ENCODE measurements around the gene DPM2.

The DPM2 gene

DNA sequence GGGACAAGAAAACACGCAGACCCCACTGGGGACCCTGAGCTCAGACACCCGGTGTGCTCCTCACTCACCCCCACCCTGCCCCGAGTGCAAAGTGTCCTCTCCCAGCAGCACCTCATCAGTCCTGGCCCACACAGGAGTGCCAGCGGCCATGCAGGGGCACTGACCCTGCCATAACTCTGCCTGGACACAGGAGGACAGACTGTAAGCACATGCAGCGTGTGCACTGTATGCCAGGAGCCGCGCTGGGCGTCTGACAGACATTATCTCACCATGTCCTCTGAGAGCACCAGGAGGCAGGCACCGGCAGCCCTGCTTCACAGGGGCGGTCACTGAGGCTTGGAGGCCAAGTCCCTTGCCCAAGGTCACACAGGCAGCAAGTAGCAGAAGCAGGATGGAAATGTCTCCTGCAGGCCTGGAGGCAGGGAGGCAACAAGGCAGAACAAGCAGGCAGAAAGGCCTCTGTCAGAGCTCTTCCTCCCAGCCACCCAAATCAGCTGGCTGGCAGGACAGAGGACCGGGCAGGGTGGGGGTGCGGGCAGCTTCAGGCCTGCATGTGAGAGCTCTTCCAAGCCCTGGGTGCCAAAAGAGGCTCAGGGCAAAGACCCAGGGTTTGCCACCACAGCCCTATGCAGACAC lies 34.7 kb upstream of the DPM2 start:
- no peak for DNase-seq

DNA sequence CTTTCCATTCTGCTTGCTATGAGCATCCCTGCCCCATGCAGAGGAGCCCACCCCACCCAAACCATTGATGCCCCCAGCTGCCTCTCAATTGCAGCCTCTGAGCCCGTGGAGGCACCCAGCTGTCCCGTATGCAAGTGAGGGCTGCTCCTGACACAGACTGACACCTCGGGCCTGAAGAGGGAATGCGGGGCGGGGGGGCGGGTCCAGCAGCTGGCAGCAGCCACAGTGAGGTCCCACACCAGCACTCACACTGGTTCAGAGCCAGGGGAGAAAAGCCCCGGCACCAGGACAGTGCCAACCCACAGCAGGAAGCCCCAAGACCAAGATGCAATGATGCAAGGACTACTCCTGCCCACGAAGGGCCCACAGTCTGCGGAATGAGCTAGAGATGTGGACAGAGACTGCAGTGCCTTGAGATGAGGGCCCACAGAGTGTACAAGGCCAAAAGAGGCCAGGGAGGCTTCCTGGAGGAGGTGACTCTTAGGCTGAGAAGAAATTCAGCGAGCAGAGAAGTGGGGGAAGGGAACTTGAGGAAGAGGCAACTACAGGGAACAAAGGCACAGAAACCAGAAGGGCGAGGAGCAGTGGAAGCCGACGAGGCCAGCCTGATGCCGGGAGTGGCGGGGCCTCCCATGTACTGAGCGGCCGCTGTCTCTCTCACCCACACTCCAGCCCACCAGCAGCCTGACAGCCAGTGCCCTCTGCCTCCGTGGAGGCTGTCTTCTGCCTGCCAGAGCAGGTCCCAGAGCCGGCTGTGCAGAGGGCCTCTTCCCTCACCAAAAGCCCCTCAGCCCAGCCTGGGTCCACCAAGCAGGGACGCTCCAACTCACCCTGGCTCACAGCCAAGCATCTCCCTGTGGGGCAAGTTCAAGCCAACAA lies 33.9 kb upstream of the DPM2 start:
- peak; percentile 62 to 86 for DNase-seq

GRCh38 chr9:127970401-127971313 lies 33.0 kb upstream of the DPM2 start:
- DNase-seq: no peak

GRCh38 chr9:127968700-127969383 lies 31.2 kb upstream of the DPM2 start:
- peak in 1 of 2 donors; percentile 56 for DNase-seq

DNA sequence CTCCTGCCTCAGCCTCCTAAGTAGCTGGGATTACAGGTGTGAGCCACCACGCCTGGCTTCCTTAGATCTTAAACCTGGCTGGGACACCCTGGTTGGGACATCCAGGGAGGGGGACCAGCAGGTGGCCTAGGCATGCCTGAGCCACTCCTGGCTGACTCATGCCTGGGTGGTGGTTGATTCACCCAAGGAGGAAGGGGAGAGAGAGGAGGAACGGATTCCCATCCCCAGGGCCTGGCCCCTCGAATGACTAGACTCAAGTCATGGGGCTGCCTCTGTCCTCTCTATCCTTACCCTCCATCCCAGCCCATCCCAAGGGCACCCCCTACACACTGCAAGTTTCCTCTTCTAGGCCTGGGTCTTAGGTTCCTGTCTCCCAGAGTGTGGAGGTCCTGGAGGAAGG lies 30.4 kb upstream of the DPM2 start:
- DNase-seq: no peak

DNA sequence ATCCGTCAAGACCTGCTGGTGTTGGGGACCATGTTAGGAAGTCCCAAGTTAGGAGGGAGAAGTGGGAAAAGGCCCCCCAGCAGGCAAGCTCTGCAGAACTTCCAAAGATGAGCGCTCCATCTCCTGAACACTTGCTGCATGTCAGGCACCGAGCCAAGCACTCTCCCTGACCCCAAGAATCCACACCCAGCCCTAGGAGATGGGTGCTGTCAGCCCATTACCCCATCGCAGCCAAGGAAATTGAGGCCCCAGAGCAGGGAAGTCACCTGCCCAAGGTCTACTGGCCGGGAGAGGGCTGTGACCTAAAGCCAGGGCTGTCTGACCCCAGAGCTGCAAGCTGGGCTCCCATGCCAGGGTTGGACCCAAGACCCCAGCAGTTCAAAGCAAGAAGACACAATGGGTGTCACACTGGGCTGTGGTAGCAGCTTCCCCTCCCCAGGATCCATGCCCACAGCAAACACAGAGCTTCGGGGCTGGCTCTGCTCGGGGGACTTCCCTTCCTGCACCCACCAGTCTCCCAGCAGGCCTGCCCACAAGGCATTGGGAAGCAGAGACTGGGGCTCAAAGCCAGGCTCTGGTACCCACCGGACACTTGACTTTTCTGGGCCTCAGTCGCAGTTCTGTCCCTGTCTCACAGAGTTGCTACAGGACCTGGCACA lies 29.6 kb upstream of the DPM2 start:
- DNase-seq: no peak

- no peak for DNase-seq
Measured at GRCh38 chr9:127966416-127967150, 28.9 kb upstream of the DPM2 start.

- DNase-seq: no peak
Measured at GRCh38 chr9:127965953-127966352, 28.3 kb upstream of the DPM2 start.

- no peak for DNase-seq
Measured at GRCh38 chr9:127963359-127964064, 25.9 kb upstream of the DPM2 start.

DNA sequence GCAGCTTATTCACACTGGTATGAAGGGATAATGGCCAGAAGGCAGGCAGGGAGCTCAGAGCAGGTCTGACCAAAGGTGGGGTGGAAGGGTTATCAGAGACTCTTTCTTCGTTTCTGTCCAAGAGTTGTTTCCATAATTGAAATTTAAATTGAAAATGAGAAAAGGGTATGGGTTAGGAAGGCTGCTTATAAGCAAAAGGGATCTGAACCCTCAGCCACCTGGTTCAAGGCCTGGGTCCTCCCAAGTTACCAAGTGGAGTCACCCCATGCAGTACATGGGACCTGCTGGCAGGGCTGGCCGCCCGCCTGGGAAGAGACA lies 25.3 kb upstream of the DPM2 start:
- no peak for DNase-seq

- DNase-seq: no peak
Measured at GRCh38 chr9:127962278-127962677, 24.6 kb upstream of the DPM2 start.

- peak; percentile 54 to 58 for DNase-seq
Measured at GRCh38 chr9:127961613-127962155, 24.0 kb upstream of the DPM2 start.

GRCh38 chr9:127961155-127961490 lies 23.5 kb upstream of the DPM2 start:
- DNase-seq: no peak

GRCh38 chr9:127960410-127961154 lies 22.9 kb upstream of the DPM2 start:
- no peak for DNase-seq

- DNase-seq: no peak
Measured at GRCh38 chr9:127959841-127960409, 22.3 kb upstream of the DPM2 start.

DNA sequence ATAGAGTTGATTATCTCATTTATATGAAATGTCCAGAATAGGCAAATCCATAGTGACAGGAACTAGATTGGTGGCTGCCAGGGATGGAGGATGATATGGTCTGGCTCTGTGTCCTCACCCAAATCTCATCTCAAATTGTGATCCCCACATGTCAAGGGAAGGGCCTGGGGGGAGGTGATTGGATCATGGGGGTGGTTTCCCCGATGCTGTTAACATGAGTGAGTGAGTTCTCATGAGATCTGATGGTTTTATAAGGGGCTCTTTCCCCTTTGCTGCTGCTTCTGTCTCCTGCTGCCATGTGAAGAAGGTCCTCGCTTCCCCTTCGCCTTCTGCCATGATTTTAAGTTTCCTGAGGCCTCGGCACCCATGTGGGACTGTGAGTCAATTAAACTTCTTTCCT lies 21.7 kb upstream of the DPM2 start:
- no peak for DNase-seq

- DNase-seq: no peak
Measured at GRCh38 chr9:127958728-127959127, 21.1 kb upstream of the DPM2 start.

- no peak for DNase-seq
Measured at GRCh38 chr9:127955294-127956015, 17.8 kb upstream of the DPM2 start.

DNA sequence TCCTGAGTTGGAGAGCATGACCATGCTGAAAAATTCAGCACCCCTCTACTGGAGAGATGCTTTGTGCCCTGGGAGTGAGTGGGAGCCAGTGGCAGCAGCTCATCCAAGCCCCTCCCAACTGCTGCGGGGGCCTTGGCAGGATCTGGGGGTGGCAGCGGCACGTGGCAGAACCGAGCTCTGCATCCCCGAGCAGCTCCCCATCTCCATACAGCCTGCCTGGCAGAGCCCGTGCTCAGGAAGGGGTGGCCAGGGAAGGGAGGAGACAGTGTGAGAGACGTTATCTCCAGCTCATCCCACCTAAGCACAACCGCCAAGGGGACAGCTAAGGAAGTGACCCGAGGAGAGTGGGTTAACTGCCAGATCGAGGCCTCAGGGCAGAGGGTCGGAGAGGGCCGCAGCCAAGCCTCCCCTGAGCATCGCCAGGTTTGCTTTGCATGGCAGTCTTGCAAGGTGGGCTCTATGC lies 17.2 kb upstream of the DPM2 start:
- no peak for DNase-seq

Data from inflammatory macrophage treated with lipopolysaccharide for 1 hour (primary cell).